Hippocampal formation (tissue), 2 donors: ENCODE results near the gene PRKCA.

Experiments used
- DNase-seq, 2 donors: peaks; one replicate each; lab custom pipeline; 2025; lab: John Stamatoyannopoulos, UW

Gene PRKCA

GRCh38 chr17:66810951-66811682 lies 508.7 kb downstream of the PRKCA start:
- DNase-seq: no peak

- DNase-seq: no peak
Measured at GRCh38 chr17:66811683-66812054, 509.3 kb downstream of the PRKCA start.

- DNase-seq: no peak
Measured at GRCh38 chr17:66812571-66812970, 510.2 kb downstream of the PRKCA start.

GRCh38 chr17:66813296-66813695 lies 510.9 kb downstream of the PRKCA start:
- DNase-seq: no peak

- no peak for DNase-seq
Measured at GRCh38 chr17:66814026-66814425, 511.6 kb downstream of the PRKCA start.

GRCh38 chr17:66814570-66814969 lies 512.2 kb downstream of the PRKCA start:
- DNase-seq: no peak

- DNase-seq: no peak
Measured at GRCh38 chr17:66817750-66818149, 515.3 kb downstream of the PRKCA start.

GRCh38 chr17:66819466-66819865 lies 517.1 kb downstream of the PRKCA start:
- DNase-seq: no peak

GRCh38 chr17:66822009-66822408 lies 519.6 kb downstream of the PRKCA start:
- DNase-seq: no peak

- DNase-seq: no peak
Measured at GRCh38 chr17:66826856-66827255, 524.4 kb downstream of the PRKCA start.

- DNase-seq: no peak
Measured at GRCh38 chr17:66829386-66829864, 527.0 kb downstream of the PRKCA start.

- no peak for DNase-seq
Measured at GRCh38 chr17:66829883-66830282, 527.5 kb downstream of the PRKCA start.

GRCh38 chr17:66830451-66830850 lies 528.0 kb downstream of the PRKCA start:
- no peak for DNase-seq

- no peak for DNase-seq
Measured at GRCh38 chr17:66831383-66832210, 529.2 kb downstream of the PRKCA start.

GRCh38 chr17:66833201-66833600 lies 530.8 kb downstream of the PRKCA start:
- no peak for DNase-seq

- no peak for DNase-seq
Measured at GRCh38 chr17:66834426-66834918, 532.1 kb downstream of the PRKCA start.

GRCh38 chr17:66834919-66835454 lies 532.6 kb downstream of the PRKCA start, which contains the start of gene CACNG5:
Gene CACNG5, plus strand, starts transcription at chr17:66835117. Its CDS starts 42,216 bp downstream, at chr17:66877333.
- no peak for DNase-seq

GRCh38 chr17:66835476-66835875 lies 533.1 kb downstream of the PRKCA start:
- DNase-seq: no peak

- no peak for DNase-seq
Measured at GRCh38 chr17:66836063-66837005, 533.9 kb downstream of the PRKCA start.

- DNase-seq: no peak
Measured at GRCh38 chr17:66837226-66837625, 534.8 kb downstream of the PRKCA start.

GRCh38 chr17:66837885-66838665 lies 535.7 kb downstream of the PRKCA start:
- no peak for DNase-seq
